GM12864 (cell line): ENCODE measurements around the gene IMPG2.

Experiments
- DNase-seq: peaks from one replicate; pipeline ENCODE4 v3.0.0-alpha.2; 2011; ENCODE audit warnings: low read depth
- H3K4me3 ChIP-seq: 2 replicates; pipeline ENCODE4 v1.5.1; 2011; ENCODE audit warnings: mild to moderate bottlenecking, low read depth, low read length, control low read depth
- CTCF ChIP-seq: IDR thresholded peaks from 2 replicates; pipeline ENCODE4 v1.5.1; 2011; ENCODE audit warnings: low read depth, mild to moderate bottlenecking, moderate library complexity, low read length, control low read depth, inconsistent platforms; ENCODE audit errors: missing control alignments

The IMPG2 gene

GRCh38 chr3:101217472-101218245 lies 102.7 kb downstream of the IMPG2 start:
- no peak for TF ChIP-seq CTCF
- no peak overlapping the region for H3K4me3 ChIP-seq
- DNase-seq = no peak

- no peak for TF ChIP-seq CTCF
- H3K4me3 ChIP-seq = no peak overlapping the region
- DNase-seq = no peak
Measured at GRCh38 chr3:101216710-101217465, 103.5 kb downstream of the IMPG2 start.

GRCh38 chr3:101212730-101213129 lies 107.6 kb downstream of the IMPG2 start:
- TF ChIP-seq CTCF = no peak
- no peak for DNase-seq
- no peak overlapping the region for H3K4me3 ChIP-seq

- no peak overlapping the region for H3K4me3 ChIP-seq
- DNase-seq = no peak
- TF ChIP-seq CTCF = no peak
Measured at GRCh38 chr3:101204246-101204645, 116.1 kb downstream of the IMPG2 start.

GRCh38 chr3:101203411-101203810 lies 117.0 kb downstream of the IMPG2 start:
- no peak for TF ChIP-seq CTCF
- DNase-seq = no peak
- H3K4me3 ChIP-seq = no peak overlapping the region

GRCh38 chr3:101202640-101203039 lies 117.7 kb downstream of the IMPG2 start:
- DNase-seq = no peak
- H3K4me3 ChIP-seq = no peak overlapping the region
- no peak for TF ChIP-seq CTCF
